ENCODE measurements around the gene NEK1. TPM values are rescaled to one million over a fixed set of nuclear protein-coding genes. Genes with fewer than 3 reads are reported as not detected.

Gene NEK1
- total and polyA plus RNA-seq, 2 of the 13 experiments (the other 11 are each of a cell fraction or from before 2014, with no cell fraction given): 2.9 to 5.4 TPM

DNA sequence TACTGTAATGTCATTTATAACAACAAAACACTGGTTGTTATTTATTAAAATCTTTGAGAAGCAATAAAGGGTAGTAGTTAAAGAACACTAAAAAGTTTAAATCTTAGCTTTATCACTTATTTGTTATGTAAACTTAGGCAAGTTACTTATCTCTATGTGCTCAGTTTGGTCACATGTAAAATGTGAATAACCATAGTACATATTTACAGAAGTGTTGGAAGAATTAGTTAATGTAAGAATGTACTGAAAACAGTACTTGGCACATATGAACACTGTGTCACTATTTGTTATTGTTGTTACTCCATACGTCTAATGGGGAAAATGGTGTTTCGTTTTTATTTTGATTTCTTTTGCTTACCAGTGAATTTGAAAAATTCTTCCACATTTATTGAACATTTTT is 9.1 kb downstream of the NEK1 start:
- no peak overlapping the region for H3K9ac ChIP-seq (ENCODE audit: insufficient read depth, low read depth, low read length)
- H3K4me2 ChIP-seq (ENCODE audit: low read depth, low read length): no peak overlapping the region
- BruUV-seq (replicated peaks): no TSS peak
- DNase-seq (ENCODE audit: low spot score) (no peak), ATAC-seq (no peak), FAIRE-seq (no peak)
- peaks cover 0 to 12% of the 10 kb centered on the region in 2 experiments; a peak in 2 of 5 replicates for H3K36me3 ChIP-seq (replicated peaks in 1 of 2; ENCODE audit: control insufficient read depth in 1 of 2, insufficient read depth in 2 of 2, low read length in 2 of 2)
- no peaks in the 10 kb centered on the region for H4K20me1 ChIP-seq (ENCODE audit: insufficient read depth, low read length)
- in situ Hi-C loops (cut with HindIII; ENCODE audit: extremely low pct_ligation_motif_present, low pct_unique_long_range_greater_than_20kb) (loop anchor here (25.0 kb wide), 1 partner anchor 484 kb away; the partner anchor contains the start of gene AADAT), intact Hi-C loops (cut with micrococcal nuclease; ENCODE audit: unreplicated experiment) (no loop called here)
- no peaks in the 10 kb centered on the region for H3K79me2 ChIP-seq (ENCODE audit: insufficient read depth, low read length)
- no peak for TF ChIP-seq ONECUT2 (CRISPR knock-in tag; IDR thresholded peaks at IDR 0.05)
- no peak for TF ChIP-seq ZFY (CRISPR knock-in tag; IDR thresholded peaks at IDR 0.05)
- TF ChIP-seq, protein P1, sequence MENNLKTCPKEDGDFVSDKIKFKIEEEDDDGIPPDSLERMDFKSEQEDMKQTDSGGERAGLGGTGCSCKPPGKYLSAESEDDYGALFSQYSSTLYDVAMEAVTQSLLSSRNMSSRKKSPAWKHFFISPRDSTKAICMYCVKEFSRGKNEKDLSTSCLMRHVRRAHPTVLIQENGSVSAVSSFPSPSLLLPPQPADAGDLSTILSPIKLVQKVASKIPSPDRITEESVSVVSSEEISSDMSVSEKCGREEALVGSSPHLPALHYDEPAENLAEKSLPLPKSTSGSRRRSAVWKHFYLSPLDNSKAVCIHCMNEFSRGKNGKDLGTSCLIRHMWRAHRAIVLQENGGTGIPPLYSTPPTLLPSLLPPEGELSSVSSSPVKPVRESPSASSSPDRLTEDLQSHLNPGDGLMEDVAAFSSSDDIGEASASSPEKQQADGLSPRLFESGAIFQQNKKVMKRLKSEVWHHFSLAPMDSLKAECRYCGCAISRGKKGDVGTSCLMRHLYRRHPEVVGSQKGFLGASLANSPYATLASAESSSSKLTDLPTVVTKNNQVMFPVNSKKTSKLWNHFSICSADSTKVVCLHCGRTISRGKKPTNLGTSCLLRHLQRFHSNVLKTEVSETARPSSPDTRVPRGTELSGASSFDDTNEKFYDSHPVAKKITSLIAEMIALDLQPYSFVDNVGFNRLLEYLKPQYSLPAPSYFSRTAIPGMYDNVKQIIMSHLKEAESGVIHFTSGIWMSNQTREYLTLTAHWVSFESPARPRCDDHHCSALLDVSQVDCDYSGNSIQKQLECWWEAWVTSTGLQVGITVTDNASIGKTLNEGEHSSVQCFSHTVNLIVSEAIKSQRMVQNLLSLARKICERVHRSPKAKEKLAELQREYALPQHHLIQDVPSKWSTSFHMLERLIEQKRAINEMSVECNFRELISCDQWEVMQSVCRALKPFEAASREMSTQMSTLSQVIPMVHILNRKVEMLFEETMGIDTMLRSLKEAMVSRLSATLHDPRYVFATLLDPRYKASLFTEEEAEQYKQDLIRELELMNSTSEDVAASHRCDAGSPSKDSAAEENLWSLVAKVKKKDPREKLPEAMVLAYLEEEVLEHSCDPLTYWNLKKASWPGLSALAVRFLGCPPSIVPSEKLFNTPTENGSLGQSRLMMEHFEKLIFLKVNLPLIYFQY (CRISPR knock-in tag; IDR thresholded peaks at IDR 0.05; ENCODE audit: borderline replicate concordance): no peak
- TF ChIP-seq NFIC (IDR thresholded peaks at IDR 0.05; ENCODE audit: low read length): no peak
- TF ChIP-seq, protein P2, sequence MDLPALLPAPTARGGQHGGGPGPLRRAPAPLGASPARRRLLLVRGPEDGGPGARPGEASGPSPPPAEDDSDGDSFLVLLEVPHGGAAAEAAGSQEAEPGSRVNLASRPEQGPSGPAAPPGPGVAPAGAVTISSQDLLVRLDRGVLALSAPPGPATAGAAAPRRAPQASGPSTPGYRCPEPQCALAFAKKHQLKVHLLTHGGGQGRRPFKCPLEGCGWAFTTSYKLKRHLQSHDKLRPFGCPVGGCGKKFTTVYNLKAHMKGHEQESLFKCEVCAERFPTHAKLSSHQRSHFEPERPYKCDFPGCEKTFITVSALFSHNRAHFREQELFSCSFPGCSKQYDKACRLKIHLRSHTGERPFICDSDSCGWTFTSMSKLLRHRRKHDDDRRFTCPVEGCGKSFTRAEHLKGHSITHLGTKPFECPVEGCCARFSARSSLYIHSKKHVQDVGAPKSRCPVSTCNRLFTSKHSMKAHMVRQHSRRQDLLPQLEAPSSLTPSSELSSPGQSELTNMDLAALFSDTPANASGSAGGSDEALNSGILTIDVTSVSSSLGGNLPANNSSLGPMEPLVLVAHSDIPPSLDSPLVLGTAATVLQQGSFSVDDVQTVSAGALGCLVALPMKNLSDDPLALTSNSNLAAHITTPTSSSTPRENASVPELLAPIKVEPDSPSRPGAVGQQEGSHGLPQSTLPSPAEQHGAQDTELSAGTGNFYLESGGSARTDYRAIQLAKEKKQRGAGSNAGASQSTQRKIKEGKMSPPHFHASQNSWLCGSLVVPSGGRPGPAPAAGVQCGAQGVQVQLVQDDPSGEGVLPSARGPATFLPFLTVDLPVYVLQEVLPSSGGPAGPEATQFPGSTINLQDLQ (CRISPR knock-in tag; IDR thresholded peaks at IDR 0.05): no peak
- ChIA-PET CTCF (ENCODE audit: low intra/inter-chr PET ratio, low total read pairs) (no interaction called here), POLR2A (no interaction called here)
- H3K4me3 ChIP-seq (replicated peaks in 1 of 3; ENCODE audit: insufficient read depth in 1 of 3, low read depth in 2 of 3, low read length in 3 of 3): no peak overlapping the region
- H3K9me3 ChIP-seq (ENCODE audit: low read length): no peaks in the 10 kb centered on the region
- H3K27me3 ChIP-seq (ENCODE audit: control insufficient read depth in 1 of 2, insufficient read depth in 2 of 2, low read length in 2 of 2): no peaks in the 10 kb centered on the region; a peak in 1 of 5 replicates
- no peaks in the 10 kb centered on the region for H3K4me1 ChIP-seq (ENCODE audit: insufficient read depth, low read length)
- 95% methylated on average over 2 of the region's 2 CpGs for WGBS (ENCODE audit: low lambda C conversion rate)
- no peak overlapping the region for H2AFZ ChIP-seq (ENCODE audit: low read length)
- H3K27ac ChIP-seq (ENCODE audit: extremely low read length, insufficient read depth, low read length): no peak overlapping the region

Measured in HepG2 (cell line).